ENCODE results near the gene NEK7. TPM values are rescaled to one million over a fixed set of nuclear protein-coding genes. Genes with fewer than 3 reads are reported as not detected.

NEK7 gene
- total and polyA plus RNA-seq, 2 experiments from 2014 or later: 700 to 1,186 TPM

- peak overlapping the region; percentile 66 for H3K27ac ChIP-seq
- DNase-seq: peak; percentile 68
- H3K9me3 ChIP-seq (ENCODE audit: low read depth): no peaks in the 10 kb centered on the region
- H3K79me2 ChIP-seq (ENCODE audit: insufficient read depth): peaks cover 100% of the 10 kb centered on the region
- peaks cover 56% of the 10 kb centered on the region for H3K4me1 ChIP-seq (ENCODE audit: insufficient read depth)
- H3K9me2 ChIP-seq (ENCODE audit: insufficient read depth): no peaks in the 10 kb centered on the region
- H3K4me2 ChIP-seq (ENCODE audit: unreplicated experiment): peak overlapping the region; percentile 55
- no peak overlapping the region for H2AFZ ChIP-seq
- no peaks in the 10 kb centered on the region for H3K27me3 ChIP-seq (replicated peaks; ENCODE audit: insufficient read depth)
- 36 to 37% methylated on average over 5 of the region's 5 CpGs for WGBS, 2 experiments (ENCODE audit: low coverage in 1 of 2, low lambda C conversion rate in 2 of 2, missing lambda C conversion rate in 2 of 2)
- in situ Hi-C loops (cut with MboI): no loop called here
- H3F3A ChIP-seq (ENCODE audit: insufficient read depth): peaks cover 92% of the 10 kb centered on the region
- H4K20me1 ChIP-seq (ENCODE audit: insufficient read depth): peaks cover 12% of the 10 kb centered on the region
- H3K9ac ChIP-seq: peak overlapping the region; percentile 58
- peak overlapping the region; percentile 47 for H3K4me3 ChIP-seq
- TF ChIP-seq EZH2phosphoT487 (IDR thresholded peaks at IDR 0.05; ENCODE audit: insufficient read depth, low read depth): no peak
- no peak for TF ChIP-seq EZH2 (IDR thresholded peaks at IDR 0.05; ENCODE audit: insufficient read depth, poor library complexity, severe bottlenecking)
- peaks cover 69% of the 10 kb centered on the region for H3K36me3 ChIP-seq (ENCODE audit: low read depth)
Measured at GRCh38 chr1:198234520-198235251, 77.9 kb downstream of the NEK7 start.

GRCh38 chr1:198238121-198238520 is 81.3 kb downstream of the NEK7 start:
- Histone ChIP-seq H3K9me2 (ENCODE audit: insufficient read depth) (no peaks in the 10 kb centered on the region), H3K4me3 (no peak overlapping the region), H3K36me3 (ENCODE audit: low read depth) (peaks cover 75% of the 10 kb centered on the region), H3K27me3 (replicated peaks; ENCODE audit: insufficient read depth) (no peaks in the 10 kb centered on the region), H4K20me1 (ENCODE audit: insufficient read depth) (peaks cover 25% of the 10 kb centered on the region), H3K79me2 (ENCODE audit: insufficient read depth) (peaks cover 100% of the 10 kb centered on the region), H3K9me3 (ENCODE audit: low read depth) (no peaks in the 10 kb centered on the region), H3F3A (ENCODE audit: insufficient read depth) (peaks cover 95% of the 10 kb centered on the region), H2AFZ (no peak overlapping the region), H3K4me1 (ENCODE audit: insufficient read depth) (peaks cover 47% of the 10 kb centered on the region), H3K27ac (no peak overlapping the region), H3K9ac (no peak overlapping the region), H3K4me2 (ENCODE audit: unreplicated experiment) (no peak overlapping the region)
- TF ChIP-seq EZH2phosphoT487 (IDR thresholded peaks at IDR 0.05; ENCODE audit: insufficient read depth, low read depth): no peak
- no peak for TF ChIP-seq EZH2 (IDR thresholded peaks at IDR 0.05; ENCODE audit: insufficient read depth, poor library complexity, severe bottlenecking)
- in situ Hi-C loops (cut with MboI): no loop called here
- DNase-seq: no peak
- WGBS, 2 experiments (ENCODE audit: low coverage in 1 of 2, low lambda C conversion rate in 2 of 2, missing lambda C conversion rate in 2 of 2): 100% methylated on average over 2 of the region's 2 CpGs

- Histone ChIP-seq H3K79me2 (ENCODE audit: insufficient read depth) (peaks cover 100% of the 10 kb centered on the region), H4K20me1 (ENCODE audit: insufficient read depth) (peaks cover 26% of the 10 kb centered on the region), H3K4me3 (no peak overlapping the region), H2AFZ (no peak overlapping the region), H3K27ac (peak overlapping the region; percentile 11; the same call in 1 of the 2 replicates), H3K36me3 (ENCODE audit: low read depth) (peaks cover 71% of the 10 kb centered on the region), H3K27me3 (replicated peaks; ENCODE audit: insufficient read depth) (no peaks in the 10 kb centered on the region), H3K9me3 (ENCODE audit: low read depth) (no peaks in the 10 kb centered on the region), H3K4me2 (ENCODE audit: unreplicated experiment) (no peak overlapping the region), H3K9me2 (ENCODE audit: insufficient read depth) (no peaks in the 10 kb centered on the region), H3K9ac (no peak overlapping the region), H3F3A (ENCODE audit: insufficient read depth) (peaks cover 90% of the 10 kb centered on the region), H3K4me1 (ENCODE audit: insufficient read depth) (peaks cover 26% of the 10 kb centered on the region)
- in situ Hi-C loops (cut with MboI): no loop called here
- no peak for TF ChIP-seq EZH2 (IDR thresholded peaks at IDR 0.05; ENCODE audit: insufficient read depth, poor library complexity, severe bottlenecking)
- no peak for TF ChIP-seq EZH2phosphoT487 (IDR thresholded peaks at IDR 0.05; ENCODE audit: insufficient read depth, low read depth)
- no peak for DNase-seq
- 94 to 96% methylated on average over 2 of the region's 2 CpGs for WGBS, 2 experiments (ENCODE audit: low coverage in 1 of 2, low lambda C conversion rate in 2 of 2, missing lambda C conversion rate in 2 of 2)
Measured at GRCh38 chr1:198241553-198241952, 84.8 kb downstream of the NEK7 start.

- no peak for TF ChIP-seq EZH2phosphoT487 (IDR thresholded peaks at IDR 0.05; ENCODE audit: insufficient read depth, low read depth)
- no peak for TF ChIP-seq EZH2 (IDR thresholded peaks at IDR 0.05; ENCODE audit: insufficient read depth, poor library complexity, severe bottlenecking)
- Histone ChIP-seq H3K9ac (no peak overlapping the region), H3K27ac (no peak overlapping the region), H3K79me2 (ENCODE audit: insufficient read depth) (peaks cover 97% of the 10 kb centered on the region), H4K20me1 (ENCODE audit: insufficient read depth) (peaks cover 40% of the 10 kb centered on the region), H3K36me3 (ENCODE audit: low read depth) (peaks cover 57% of the 10 kb centered on the region), H3K4me2 (ENCODE audit: unreplicated experiment) (no peak overlapping the region), H3F3A (ENCODE audit: insufficient read depth) (peaks cover 78% of the 10 kb centered on the region), H3K9me3 (ENCODE audit: low read depth) (no peaks in the 10 kb centered on the region), H2AFZ (no peak overlapping the region), H3K4me3 (no peak overlapping the region), H3K27me3 (replicated peaks; ENCODE audit: insufficient read depth) (no peaks in the 10 kb centered on the region), H3K4me1 (ENCODE audit: insufficient read depth) (peaks cover 13% of the 10 kb centered on the region; the same call in 1 of the 2 replicates), H3K9me2 (ENCODE audit: insufficient read depth) (no peaks in the 10 kb centered on the region)
- in situ Hi-C loops (cut with MboI): no loop called here
- DNase-seq: no peak
Measured at GRCh38 chr1:198244772-198245171, 88.0 kb downstream of the NEK7 start.

Data from GM23248 (cell line).